Measurements from ENCODE around the gene TMEM178A.

GRCh38 chr2:39739386-39739785 lies 73.7 kb downstream of the TMEM178A start:
- TF ChIP-seq, protein P1, sequence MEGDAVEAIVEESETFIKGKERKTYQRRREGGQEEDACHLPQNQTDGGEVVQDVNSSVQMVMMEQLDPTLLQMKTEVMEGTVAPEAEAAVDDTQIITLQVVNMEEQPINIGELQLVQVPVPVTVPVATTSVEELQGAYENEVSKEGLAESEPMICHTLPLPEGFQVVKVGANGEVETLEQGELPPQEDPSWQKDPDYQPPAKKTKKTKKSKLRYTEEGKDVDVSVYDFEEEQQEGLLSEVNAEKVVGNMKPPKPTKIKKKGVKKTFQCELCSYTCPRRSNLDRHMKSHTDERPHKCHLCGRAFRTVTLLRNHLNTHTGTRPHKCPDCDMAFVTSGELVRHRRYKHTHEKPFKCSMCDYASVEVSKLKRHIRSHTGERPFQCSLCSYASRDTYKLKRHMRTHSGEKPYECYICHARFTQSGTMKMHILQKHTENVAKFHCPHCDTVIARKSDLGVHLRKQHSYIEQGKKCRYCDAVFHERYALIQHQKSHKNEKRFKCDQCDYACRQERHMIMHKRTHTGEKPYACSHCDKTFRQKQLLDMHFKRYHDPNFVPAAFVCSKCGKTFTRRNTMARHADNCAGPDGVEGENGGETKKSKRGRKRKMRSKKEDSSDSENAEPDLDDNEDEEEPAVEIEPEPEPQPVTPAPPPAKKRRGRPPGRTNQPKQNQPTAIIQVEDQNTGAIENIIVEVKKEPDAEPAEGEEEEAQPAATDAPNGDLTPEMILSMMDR (IDR thresholded peaks at IDR 0.05; ENCODE audit: low read length) = no peak
- no peak for TF ChIP-seq EZH2 (optimal IDR thresholded peaks at IDR 0.05; ENCODE audit: low read depth, low read length)
